Sigmoid colon (tissue), 7 donors: ENCODE data around the gene PDGFA. TPM values are rescaled to one million over a fixed set of nuclear protein-coding genes. Genes with fewer than 3 reads are reported as not detected.
A peak's percentile ranks its signal among the peaks of the same experiment; 100 is the strongest.

Experiments
- DNase-seq: peaks from one replicate; pipeline ENCODE4 v3.0.0-alpha.2; 2019
- H3K27ac ChIP-seq, 4 donors: fragments of 200-600 bp; sonication (generic); one replicate each; pipeline ENCODE4 v1.5.1; 2016 to 2019; ENCODE audit warnings: mild to moderate bottlenecking in 1 of 4
- H3K27me3 ChIP-seq, 3 donors: fragments of 200-600 bp; sonication (generic); one replicate each; pipeline ENCODE4 v1.5.1; 2019; ENCODE audit warnings: mild to moderate bottlenecking in 1 of 3
- H3K36me3 ChIP-seq, 4 donors: fragments of 200-600 bp; sonication (generic); one replicate each; pipeline ENCODE4 v1.5.1; 2016 to 2019
- H3K4me1 ChIP-seq, 4 donors: fragments of 200-600 bp; sonication (generic); one replicate each; pipeline ENCODE4 v1.5.1; 2017 to 2019
- H3K4me3 ChIP-seq, 4 donors: fragments of 200-600 bp; sonication (generic); one replicate each; pipeline ENCODE4 v1.5.1; 2017 to 2019; ENCODE audit warnings: mild to moderate bottlenecking in 2 of 4, moderate library complexity in 1 of 4
- H3K9me3 ChIP-seq, 4 donors: fragments of 200-600 bp in 3 of 4; sonication (generic) in 3 of 4; one replicate each; pipeline versions ENCODE4 v1.5.1 to v1.6.1; 2013 to 2019
- CTCF ChIP-seq, 4 experiments: fragments of 450-650 bp in 3 of 4; fragments of 200-600 bp in 1 of 4; IDR thresholded peaks; one replicate each; pipeline ENCODE4 v1.5.1; 2016 to 2019; ENCODE audit warnings: antibody characterized with exemption in 4 of 4, mild to moderate bottlenecking in 3 of 4, moderate library complexity in 2 of 4
- EP300 ChIP-seq, 4 donors: sonication (generic); formaldehyde crosslinking; IDR thresholded peaks; one replicate each; pipeline ENCODE4 v1.6.1; 2017; ENCODE audit warnings: antibody characterized with exemption in 4 of 4
- POLR2A ChIP-seq, 2 donors: fragments of 450-650 bp; IDR thresholded peaks; one replicate each; pipeline ENCODE4 v1.6.1; 2016; ENCODE audit warnings: antibody characterized with exemption in 2 of 2, mild to moderate bottlenecking in 2 of 2, moderate library complexity in 2 of 2
- POLR2AphosphoS5 ChIP-seq, 4 donors: sonication (generic); formaldehyde crosslinking; IDR thresholded peaks; one replicate each; pipeline ENCODE4 v1.6.1; 2017; ENCODE audit warnings: antibody characterized with exemption in 4 of 4
- WGBS, 2 donors: extraction: QIAGEN DNeasy Blood & Tissue Kit; methylation state at CpG; one replicate each; pipeline ENCODE4 v1.1.7; 2013; 5-methylcytosine and 5-hydroxymethylcytosine counted together
- intact Hi-C: fragments of 100-400 bp; cut with DNase I; formaldehyde crosslinking; loops from one replicate; pipeline ENCODE4 v1.15.1; 2023
- polyA plus RNA-seq, 3 donors: library from polyadenylated mRNA; stranded (reverse); fragments of 200-250 nt; gene quantifications; one replicate each; pipeline ENCODE4 v1.2.3, GENCODE V29; 2013
- total RNA-seq, 4 donors: library from RNA; depleted of rRNA; stranded (reverse); fragments of >200 nt; gene quantifications; one replicate each; pipeline ENCODE4 v1.1.0, GENCODE V29; 2016
- donor health status: healthy with polysubstance abuse.
- donor health status: Bipolar disorder and iron deficiency.
- donor health status: healthy.

The PDGFA gene
- total and polyA plus RNA-seq, 7 donors = 19.7 to 38.5 (median 33.9) TPM

GRCh38 chr7:522951-523314 is 3.3 kb upstream of the PDGFA start:
- intact Hi-C loops = loop anchor here (5.0 kb wide), 1 partner anchor 189 kb away; no protein-coding TSS in a partner anchor
- WGBS, 2 donors = 13 to 27% methylated on average over 21 of the region's 21 CpGs
- DNase-seq = no peak
- TF ChIP-seq POLR2AphosphoS5 (IDR thresholded peaks at IDR 0.05) (no peak), POLR2A (IDR thresholded peaks at IDR 0.05) (no peak), EP300 (IDR thresholded peaks at IDR 0.05) (no peak), CTCF (IDR thresholded peaks at IDR 0.05) (no peak)
- Histone ChIP-seq H3K27me3 (peaks cover 0 to 25% (median 4%) of the 10 kb centered on the region in 3 donors), H3K9me3 (no peaks in the 10 kb centered on the region), H3K4me3 (peak overlapping the region in 3 of 4 donors; percentile 42 to 53 (median 49)), H3K4me1 (peaks cover 0 to 42% (median 34%) of the 10 kb centered on the region in 4 donors), H3K36me3 (no peaks in the 10 kb centered on the region), H3K27ac (peak overlapping the region in 1 of 4 donors; percentile 97)

GRCh38 chr7:522071-522950 is 2.7 kb upstream of the PDGFA start:
- H3K4me1 ChIP-seq = peaks cover 0 to 42% (median 34%) of the 10 kb centered on the region in 4 donors

GRCh38 chr7:521221-522070 is 1.8 kb upstream of the PDGFA start:
- TF ChIP-seq POLR2AphosphoS5 (IDR thresholded peaks at IDR 0.05) (no peak), CTCF (IDR thresholded peaks at IDR 0.05) (no peak), POLR2A (IDR thresholded peaks at IDR 0.05) (no peak), EP300 (IDR thresholded peaks at IDR 0.05) (no peak)
- Histone ChIP-seq H3K27ac (peak overlapping the region in 3 of 4 donors; percentile 3 to 97 (median 96)), H3K9me3 (no peaks in the 10 kb centered on the region), H3K36me3 (no peaks in the 10 kb centered on the region), H3K27me3 (peaks cover 0 to 25% (median 4%) of the 10 kb centered on the region in 3 donors), H3K4me3 (peak overlapping the region; percentile 36 to 53 (median 46)), H3K4me1 (peaks cover 0 to 46% (median 37%) of the 10 kb centered on the region in 4 donors)
- intact Hi-C loops = loop anchor here (5.0 kb wide), 1 partner anchor 191 kb away; no protein-coding TSS in a partner anchor
- DNase-seq = no peak
- 3 to 5% methylated on average over 72 of the region's 72 CpGs for WGBS, 2 donors

More at GRCh38 chr7:522071-522950, 2.7 kb upstream of the PDGFA start:
- Histone ChIP-seq H3K4me3 (peak overlapping the region; percentile 36 to 53 (median 46)), H3K36me3 (no peaks in the 10 kb centered on the region), H3K9me3 (no peaks in the 10 kb centered on the region), H3K27me3 (peaks cover 0 to 25% (median 4%) of the 10 kb centered on the region in 3 donors), H3K27ac (peak overlapping the region in 3 of 4 donors; percentile 3 to 97 (median 96))
- no peak for DNase-seq
- TF ChIP-seq POLR2AphosphoS5 (IDR thresholded peaks at IDR 0.05) = peak in 2 of 4 donors; percentile 4 to 21
- no peak for TF ChIP-seq CTCF (IDR thresholded peaks at IDR 0.05)
- no peak for TF ChIP-seq EP300 (IDR thresholded peaks at IDR 0.05)
- no peak for TF ChIP-seq POLR2A (IDR thresholded peaks at IDR 0.05)
- 1% methylated on average over 91 of the region's 91 CpGs for WGBS, 2 donors
- intact Hi-C loops = loop anchor here (5.0 kb wide), 1 partner anchor 190 kb away; no protein-coding TSS in a partner anchor

GRCh38 chr7:520503-521161 is 986 bp upstream of the PDGFA start:
- H3K4me1 ChIP-seq = peaks cover 0 to 54% (median 45%) of the 10 kb centered on the region in 4 donors

More at GRCh38 chr7:520503-521161, 986 bp upstream of the PDGFA start:
- no peak for DNase-seq
- TF ChIP-seq POLR2A (IDR thresholded peaks at IDR 0.05) = no peak
- TF ChIP-seq EP300 (IDR thresholded peaks at IDR 0.05) = no peak
- TF ChIP-seq POLR2AphosphoS5 (IDR thresholded peaks at IDR 0.05) = no peak
- TF ChIP-seq CTCF (IDR thresholded peaks at IDR 0.05) = no peak
- peaks cover 0 to 25% (median 4%) of the 10 kb centered on the region in 3 donors for H3K27me3 ChIP-seq
- intact Hi-C loops = loop anchor here (5.0 kb wide), 1 partner anchor 192 kb away; no protein-coding TSS in a partner anchor
- H3K27ac ChIP-seq = peak overlapping the region; percentile 89 to 97 (median 94)
- WGBS, 2 donors = 2 to 6% methylated on average over 63 of the region's 63 CpGs
- H3K4me3 ChIP-seq = peak overlapping the region; percentile 47 to 87 (median 69)
- no peaks in the 10 kb centered on the region for H3K36me3 ChIP-seq
- no peaks in the 10 kb centered on the region for H3K9me3 ChIP-seq
